Urothelium cell line (cell line): ENCODE measurements around the gene TBCA.

Source experiments
- DNase-seq: peaks from one replicate; pipeline ENCODE4 v3.0.0; 2011; ENCODE audit warnings: low spot score, mixed read lengths
- FAIRE-seq: peaks from 2 replicates; lab custom pipeline; 2011; peaks lifted over from hg19 to GRCh38; lab: Jason Lieb, UNC

The TBCA gene

DNA sequence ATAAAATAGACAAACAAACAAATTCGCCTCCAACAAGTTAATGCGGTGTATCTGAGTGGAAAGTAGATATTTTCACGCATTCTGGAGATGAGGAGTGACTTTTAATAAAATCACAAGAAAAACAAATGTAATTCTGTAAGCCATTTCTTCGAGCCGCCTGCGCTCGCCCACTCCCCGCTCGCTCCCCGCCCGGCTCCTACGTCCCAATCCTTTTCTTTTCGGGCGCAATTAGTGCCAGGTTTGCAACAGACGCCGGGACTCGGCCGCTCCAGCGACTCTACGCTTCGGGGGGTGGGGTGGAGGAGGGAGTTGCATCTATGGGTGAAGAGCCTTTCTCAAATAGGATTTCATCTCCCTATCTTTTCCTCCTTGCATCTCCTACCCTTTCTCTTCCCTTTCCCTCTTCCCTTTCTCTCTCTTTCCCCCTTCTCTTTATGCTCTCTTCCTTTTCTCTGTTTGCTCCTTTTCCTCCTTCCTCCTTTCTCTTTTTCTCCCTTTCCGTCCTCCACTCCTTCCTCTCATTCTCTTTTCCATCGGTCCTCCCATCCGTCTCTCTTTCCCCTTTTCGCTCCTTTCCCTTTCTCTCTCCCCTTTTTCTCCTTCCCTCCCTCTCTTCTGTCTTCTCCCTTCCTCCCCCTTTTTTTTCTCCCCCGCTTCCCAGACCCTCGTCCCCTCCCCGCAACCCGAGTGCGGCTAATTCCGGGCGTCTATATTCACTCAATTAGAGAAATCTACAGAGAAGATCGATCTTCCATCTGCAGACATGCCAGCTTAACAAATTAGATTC is 131.6 kb downstream of the TBCA start:
- no peak for FAIRE-seq
- no peak for DNase-seq

DNA sequence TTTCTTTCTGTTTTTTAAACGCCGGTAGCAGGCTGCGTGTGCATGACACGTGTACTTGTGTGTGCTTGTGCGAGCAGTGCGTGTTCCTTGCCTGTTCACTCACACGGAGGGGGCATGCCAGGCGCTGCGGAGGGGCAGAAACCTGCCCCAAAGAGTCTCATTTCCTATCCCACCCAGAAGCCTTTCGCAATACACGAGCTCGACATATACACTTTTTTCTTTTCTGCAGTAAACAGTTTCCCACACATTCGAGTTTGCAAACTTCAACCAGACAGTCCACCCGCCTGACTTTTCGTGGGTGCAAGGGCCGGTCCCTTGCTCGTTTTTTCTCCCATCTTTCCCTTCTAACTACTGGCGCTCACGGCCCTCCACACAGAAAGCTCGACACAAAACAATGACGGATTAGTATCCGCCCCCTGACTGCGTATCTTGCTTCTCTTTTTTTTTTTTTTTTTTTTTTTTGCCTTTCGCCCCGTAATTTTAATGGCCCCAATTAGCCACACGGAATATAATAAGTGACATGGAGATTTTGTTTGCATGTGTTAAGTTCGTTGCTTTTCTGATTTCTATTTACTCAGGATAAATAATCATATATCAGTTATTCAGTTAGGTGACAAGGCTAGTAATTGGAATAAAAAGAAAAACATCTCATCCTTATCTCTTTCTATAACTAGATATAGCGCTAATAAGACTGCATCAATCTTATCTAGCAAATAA is 132.3 kb downstream of the TBCA start:
- DNase-seq = no peak
- no peak for FAIRE-seq

DNA sequence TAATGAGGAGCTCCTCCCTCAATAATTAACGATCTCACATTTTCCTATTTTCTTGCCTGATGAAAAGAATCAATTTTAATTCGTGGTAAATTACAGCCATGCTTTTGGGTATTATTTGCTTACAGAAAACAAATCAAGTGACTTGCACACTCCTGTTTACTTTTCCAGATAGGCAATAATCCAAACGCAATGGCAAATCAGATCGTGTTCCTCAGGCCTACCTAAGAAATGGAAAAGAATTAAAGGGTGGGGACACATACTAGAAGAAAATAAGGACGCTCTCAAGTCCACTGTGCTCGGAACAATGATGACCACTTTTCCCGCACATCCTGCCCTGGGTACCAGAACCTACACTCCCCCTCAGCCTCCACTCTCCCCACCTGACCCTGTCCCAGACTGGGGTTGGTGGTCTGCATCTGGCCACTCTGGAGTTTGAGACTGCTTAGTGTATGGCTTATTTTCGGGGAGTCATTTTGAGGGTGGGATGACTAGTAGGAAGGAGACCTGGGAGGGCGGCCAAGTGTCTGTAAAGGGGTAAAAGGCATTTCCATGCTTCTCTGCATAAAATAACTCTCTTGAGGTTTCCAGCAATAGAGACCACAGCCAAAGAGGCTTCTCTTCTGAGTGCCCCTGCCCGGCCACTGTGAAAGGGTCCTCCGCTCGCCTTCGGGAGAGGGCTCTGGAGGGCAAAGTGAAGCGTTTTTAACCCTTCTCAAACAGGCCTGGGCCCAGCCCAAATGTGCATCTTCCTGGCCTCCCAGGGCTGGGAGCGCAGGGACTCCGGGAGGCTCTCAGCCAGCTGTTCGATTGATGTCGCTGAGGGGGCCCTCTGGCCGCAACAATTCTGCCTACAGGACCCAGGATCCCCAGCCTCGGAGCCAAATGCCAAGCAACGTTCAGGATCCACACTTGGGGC is 133.1 kb downstream of the TBCA start:
- no peak for FAIRE-seq

DNA sequence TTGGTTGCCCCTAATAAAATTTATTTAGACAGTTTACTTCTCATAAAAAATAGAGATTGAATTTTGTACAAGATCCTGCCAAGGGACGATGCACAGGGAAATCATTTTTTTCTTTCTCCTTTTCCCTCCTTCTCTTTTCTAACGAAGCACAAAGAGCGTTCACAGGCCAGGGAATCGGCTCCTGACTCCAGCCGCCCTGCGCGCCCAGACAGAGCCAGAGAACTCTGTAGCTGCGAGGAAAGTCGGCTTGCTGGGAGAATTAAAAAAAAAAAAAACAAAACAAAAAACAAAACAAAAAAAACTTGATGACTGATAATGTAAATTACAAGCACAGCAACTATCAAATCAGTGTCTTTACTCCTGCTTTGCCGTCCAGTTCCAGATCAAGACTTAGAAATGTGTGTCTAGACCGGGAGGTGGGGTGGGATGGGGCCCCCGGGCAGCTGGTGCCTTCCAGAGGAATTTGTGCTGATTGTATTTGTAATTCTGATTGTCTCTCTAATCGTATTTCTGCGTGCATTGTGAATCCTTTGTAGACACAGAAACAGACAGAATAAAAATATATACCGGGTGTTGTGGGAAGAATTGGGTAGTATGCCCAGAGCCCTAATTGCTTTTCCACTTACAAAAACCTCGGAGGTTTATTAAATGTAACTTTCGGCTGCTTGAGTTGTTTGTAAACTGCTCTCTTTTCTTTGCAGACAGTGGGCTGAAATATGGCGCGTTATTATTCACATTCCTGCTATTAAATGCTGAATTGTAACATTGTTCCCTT is 134.0 kb downstream of the TBCA start:
- DNase-seq = no peak

More for the DNA sequence above, 133.1 kb downstream of the TBCA start:
- DNase-seq = no peak

DNA sequence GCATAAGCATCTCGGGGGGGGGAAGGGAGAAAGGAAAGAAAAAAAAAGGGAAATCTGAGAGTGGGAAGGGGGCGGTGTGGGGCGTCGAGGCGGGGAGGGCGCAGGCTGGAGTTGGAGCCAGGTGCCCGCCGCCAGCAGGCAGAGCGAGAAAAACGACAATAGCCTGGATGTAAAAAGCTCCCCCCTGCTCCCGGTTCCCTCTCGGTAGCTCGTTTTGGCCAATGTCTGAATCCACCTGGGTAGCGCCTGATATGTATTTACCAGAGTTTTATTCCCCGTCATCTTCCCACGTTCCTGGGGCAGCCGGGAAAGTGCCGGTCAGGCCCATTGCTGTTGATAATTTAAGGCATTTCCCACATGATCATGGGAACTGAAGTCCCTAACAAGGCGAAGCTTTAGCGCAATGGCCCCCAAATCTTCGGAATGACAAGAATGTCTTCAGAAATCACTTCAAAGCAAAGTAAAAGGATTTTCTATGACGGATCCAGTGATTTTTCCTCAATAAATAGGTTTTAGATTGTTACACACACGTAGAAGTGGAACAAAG is 134.7 kb downstream of the TBCA start:
- no peak for FAIRE-seq
- DNase-seq = no peak

More for the DNA sequence above, 134.0 kb downstream of the TBCA start:
- no peak for FAIRE-seq
